Measurements from ENCODE around the gene TBC1D9.
"Not testable (repeated sequence)": the region's sequence is repeated elsewhere in the genome, so short reads cannot be mapped to it uniquely, and the experiment has no call there.

TBC1D9 gene

DNA sequence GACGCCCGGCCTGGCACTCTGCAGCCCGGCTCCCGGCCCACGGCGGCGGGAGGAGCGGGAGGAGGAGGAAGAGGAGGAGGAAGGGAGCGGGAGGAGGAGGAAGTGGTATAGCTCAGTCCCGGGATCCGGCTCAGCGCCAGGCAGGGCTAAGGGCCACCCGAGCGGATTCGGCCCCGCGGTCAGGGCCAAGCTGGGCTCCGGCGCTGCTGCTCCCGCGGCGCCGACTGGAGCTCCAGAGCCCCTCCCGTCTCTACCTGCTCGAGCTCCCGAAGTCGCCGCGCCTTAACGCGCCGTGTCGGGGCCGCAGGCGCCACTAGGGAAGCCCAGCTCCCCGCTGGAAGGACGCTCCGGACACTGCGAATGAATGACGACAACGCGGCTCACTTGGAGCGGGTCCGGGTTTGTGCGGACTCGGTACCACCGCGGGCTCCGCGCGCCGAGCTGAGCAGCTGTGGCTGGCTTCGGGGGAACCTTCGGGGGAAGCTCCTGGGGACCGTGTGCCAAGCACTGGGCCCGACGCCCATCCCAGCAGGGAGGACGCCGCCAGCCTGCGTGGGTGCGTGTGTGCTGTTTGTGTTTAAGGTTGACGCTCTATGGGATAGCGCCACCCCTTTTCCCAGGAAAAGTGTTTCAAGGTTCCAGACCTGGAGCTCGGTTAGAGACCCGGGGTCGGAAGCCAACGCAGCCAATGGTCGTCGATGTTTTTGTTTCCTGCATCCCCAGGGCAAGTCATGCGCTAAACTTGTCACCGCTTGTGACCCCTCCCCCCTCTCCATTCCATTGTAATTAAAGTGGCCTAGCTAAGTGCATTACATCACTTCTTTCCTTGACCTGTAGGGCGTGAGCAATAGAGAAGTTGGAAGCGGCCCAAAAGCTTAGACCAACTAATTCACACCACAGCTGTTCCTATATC is at the start of gene TBC1D9:
Gene TBC1D9 (minus strand): TSS at position 67 of the 913 bp plus-strand sequence. CDS start 340 bp downstream, outside the sequence.
- peak; percentile 31 for DNase-seq

DNA sequence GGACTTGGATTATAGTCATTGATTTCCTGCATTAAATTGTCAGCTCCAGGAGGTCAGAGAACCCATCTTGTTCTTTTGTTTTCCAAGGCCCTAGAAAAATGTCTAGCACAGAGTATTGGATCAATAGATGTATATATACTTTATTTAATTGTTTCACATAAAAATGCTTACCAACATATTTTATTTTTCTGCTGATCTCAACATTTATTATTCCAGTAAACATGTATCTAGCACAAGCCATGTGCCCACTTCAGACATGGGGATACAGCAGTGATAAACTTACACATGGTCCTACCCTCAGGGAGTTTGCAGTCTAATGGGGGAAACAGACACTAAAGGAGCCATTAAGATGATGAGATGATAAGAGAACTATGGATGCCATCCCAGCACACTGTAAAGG is 49.1 kb upstream of the TBC1D9 start:
- DNase-seq = no peak

DNA sequence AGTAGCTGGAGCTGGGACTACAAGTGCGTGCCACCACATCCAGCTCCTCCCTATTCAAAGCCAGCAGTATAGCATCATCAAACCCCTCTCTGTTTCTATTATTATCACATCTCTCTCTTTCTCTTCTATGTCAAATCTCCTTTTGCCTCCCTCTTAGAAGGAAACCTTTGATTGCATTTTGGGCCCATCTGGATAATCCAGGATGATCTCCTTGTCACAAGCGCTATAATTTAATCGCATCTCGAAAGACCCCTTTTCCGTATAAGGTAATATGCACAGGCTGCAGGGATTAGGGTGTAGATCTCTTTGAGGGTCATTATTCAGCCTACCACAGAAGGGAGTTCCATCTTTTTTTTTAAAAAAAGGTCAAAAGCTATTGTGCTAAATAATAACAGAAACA is 46.4 kb upstream of the TBC1D9 start:
- DNase-seq = no peak

DNA sequence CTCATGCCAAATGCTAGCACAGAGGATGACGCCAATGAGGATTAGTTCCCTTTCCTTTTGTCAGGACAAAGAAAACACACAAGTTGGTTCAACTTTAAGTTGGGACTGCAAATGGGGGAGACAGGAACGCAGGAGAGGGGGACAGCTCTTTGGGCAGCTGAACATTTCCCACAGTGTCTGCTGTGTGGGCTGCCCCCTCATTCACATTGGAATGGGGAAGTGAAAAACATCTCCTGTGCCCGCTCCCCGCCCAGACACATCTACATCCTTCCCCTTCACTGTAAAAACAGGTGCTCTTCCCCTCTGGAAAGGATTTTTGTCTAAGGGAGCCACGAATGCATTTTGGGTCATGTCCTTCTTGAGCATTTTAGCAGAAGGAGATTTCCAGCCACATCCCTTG is 44.5 kb upstream of the TBC1D9 start:
- no peak for DNase-seq

DNA sequence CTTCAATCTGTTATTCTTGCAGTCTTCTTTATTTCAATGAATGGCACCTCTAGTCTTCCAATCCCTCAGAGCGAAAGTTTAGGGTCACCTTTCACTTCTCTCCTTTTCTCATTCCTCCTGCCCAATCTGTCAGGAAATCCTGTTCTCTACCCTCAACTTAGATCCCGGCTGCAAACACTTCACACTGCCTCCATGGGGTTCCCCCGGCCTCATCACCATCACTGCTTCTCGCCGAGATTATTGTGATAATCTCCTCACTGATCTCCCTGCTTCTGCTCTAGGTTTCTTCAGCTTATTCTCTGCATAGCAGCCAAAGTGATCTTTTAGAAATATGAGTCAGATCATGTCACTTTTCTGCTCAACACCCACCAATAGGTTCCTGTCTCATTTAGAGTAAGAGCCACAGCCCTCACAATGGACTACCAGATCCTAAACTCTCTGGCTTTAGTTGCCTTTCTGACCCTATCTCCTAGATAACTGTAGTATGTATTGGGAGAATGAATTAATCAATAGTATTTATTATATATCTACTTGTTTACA is 43.6 kb upstream of the TBC1D9 start:
- DNase-seq = no peak

DNA sequence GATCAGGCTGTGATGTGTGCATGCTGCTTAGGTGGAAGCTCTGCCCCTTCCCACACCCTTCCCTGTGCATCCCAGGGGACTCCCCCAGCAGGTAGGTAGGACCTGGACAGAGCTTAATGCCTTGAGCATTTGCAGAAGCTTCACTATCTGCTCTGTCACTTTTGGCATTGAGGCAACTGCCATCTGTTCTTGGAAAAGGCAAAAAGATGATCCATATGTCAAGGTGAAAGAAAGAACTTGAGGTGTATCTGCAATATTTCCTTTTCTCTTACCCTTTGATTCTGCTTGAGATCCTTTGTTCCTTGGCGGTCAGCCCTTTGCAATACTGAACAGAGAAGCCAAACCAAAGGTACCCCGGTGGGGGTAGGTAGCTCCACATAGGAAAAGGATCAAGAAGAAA is 37.1 kb upstream of the TBC1D9 start:
- no peak for DNase-seq

DNA sequence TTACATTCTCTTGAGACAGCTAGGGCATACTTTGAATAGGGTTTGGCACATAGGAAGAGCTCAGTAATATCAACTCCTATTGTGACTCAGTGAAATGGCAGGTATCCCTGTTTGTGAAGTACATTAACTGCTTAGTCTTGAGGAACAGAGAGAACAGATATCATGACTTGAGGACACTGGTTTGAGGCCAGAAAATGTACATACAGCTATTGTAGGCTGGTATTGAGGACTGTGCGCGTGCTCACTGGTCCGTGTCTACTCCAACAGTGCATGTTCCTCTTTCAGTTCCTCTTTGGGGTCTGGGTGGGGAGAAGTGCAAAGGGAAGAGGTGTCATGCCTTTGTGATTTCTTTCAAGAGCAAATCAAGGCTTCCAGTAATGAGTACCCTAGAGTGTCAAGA is 34.6 kb upstream of the TBC1D9 start:
- DNase-seq = peak; percentile 20

DNA sequence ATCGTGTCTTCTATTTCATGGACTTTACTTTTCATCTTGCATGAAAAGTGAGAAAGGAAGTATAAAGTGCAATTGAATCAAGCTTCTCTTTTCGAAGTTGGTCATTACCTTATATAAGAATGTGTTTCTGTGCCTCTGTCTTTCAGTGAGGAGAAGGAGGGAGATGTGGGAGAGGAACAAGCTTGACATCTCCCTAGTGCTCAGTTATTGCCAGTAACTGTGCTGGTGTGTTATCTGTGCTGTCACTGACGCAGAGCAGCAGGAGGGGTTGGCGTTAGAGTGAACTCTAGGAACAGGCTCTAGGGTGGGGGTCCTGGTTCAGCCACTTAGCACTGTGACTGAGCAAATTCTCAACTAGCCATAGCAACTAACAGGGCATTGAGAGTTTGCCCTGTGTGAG is 34.0 kb upstream of the TBC1D9 start:
- DNase-seq = no peak

DNA sequence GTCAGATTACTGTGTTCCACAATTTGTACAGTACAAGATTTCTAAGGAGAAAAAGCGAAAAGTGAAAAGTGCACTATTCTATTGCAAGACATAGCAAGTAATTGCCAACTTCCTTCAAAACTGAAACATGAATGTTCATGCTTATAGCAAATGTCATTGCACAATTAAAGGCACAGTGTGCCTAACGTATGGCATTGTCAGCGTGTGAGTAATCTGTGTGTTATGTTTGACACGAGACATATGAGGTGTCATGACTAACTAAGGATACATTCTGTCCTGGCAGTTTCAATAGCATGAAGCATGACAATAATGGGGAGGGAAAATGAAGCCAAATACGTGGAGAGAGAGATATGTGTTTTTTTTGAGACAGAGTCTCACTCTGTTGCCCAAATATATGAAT is 33.6 kb upstream of the TBC1D9 start:
- DNase-seq = no peak

DNA sequence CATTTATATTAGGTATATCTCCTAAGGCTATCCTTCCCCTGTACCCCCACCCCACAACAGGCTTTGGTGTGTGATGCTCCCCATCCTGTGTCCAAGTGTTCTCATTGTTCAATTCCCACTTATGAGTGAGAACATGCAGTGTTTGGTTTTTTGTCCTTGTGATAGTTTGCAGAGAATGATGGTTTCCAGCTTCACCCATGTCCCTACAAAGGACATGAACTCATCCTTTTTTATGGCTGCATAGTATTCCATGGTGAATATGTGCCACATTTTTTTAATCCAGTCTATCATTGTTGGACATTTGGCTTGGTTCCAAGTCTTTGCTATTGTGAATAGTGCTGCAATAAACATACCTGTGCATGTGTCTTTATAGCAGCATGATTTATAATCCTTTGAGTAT is 26.6 kb upstream of the TBC1D9 start:
- DNase-seq = not testable (repeated sequence)

DNA sequence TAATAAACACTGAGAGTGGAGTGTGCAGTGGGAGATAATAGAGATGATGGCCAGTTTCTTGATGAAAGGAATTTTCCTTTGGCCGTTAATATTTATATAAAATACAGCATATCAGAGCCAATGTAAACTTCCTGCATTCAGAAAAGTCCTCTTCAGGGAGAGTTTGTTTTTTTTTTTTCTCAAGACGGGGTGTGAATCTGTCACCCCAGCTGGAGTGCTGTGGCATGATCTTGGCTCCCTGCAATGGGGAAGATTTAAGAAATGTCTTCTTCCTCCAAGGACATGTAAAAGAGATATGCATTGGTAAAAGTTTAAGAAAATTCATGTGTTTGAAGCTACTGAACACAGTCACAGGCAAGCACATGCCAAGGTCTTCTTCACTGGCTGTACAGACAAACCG is 25.4 kb upstream of the TBC1D9 start:
- no peak for DNase-seq

DNA sequence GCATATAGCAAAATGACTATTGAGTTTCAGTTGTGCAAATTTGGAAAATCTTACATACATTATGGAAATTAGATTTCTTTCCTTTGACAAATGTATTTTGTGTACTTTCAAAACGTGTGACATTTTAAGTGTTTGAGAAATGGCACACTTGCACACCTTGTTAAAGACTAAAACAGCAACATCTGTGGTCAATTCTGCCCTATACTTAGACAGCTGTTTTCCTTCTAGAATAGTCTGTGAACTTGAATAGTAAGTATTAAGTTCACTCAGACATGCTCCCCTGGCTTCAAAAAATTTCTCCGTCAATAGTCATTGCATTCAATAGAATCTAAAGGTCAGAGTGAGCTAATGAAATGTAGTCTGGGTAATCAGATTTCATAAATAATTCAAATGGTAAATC is 21.7 kb upstream of the TBC1D9 start:
- no peak for DNase-seq

DNA sequence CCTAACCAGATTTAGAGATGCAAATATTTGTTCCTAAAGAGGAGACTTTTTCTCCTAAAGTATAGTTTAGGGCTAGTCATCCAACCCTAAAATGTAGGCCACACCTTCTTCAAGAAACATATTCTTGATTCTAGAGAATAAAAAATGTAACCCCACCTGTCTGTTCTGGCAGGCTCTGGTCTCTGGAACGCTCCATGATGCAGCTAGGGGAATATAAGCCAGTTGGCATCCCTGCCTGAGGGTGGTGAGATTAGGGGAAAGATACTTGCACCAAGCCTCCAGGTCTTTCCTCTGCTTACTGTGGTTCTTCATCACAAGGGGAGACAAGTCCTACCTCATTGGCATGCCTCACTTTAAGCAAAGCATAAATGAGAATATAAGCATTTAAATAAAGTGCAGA is 21.2 kb upstream of the TBC1D9 start:
- DNase-seq = no peak

DNA sequence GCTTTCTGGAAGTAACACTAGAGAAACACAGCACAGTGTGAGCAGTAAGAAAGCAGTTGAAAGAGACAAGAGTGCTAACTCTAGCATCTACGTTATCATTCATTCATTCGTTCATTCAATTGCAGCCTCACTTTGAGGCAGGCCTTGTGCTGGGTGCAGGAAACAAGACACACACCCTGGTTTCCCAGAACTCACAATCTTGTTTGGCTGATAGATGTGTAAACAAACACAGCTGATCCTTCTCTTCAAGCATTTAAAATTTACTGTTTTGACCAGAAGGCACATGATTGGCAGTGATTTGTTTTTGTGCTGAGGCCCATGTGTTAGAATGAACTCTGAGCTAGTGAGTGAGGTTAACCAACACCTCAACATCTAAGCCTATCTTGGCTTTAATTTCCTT is 20.4 kb upstream of the TBC1D9 start:
- no peak for DNase-seq

DNA sequence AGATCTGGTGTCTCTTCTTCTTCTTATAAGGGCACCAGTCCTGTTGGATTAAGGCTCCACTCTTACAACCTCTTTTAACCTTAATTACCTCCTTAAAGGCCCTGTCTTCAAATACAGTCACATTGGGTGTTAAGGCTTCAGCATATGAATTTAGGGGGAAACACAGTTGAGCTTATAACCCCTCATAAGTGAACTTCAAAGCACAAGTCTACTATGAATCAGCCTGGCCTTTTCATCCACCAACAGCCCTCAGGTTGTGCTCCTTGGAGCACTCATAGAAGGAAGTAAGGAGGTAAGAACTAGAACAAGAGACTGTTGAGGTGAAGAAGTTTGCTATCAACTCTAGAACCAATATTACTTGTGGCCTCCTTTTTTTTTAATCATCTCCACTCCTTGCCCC is 18.8 kb upstream of the TBC1D9 start:
- DNase-seq = no peak

DNA sequence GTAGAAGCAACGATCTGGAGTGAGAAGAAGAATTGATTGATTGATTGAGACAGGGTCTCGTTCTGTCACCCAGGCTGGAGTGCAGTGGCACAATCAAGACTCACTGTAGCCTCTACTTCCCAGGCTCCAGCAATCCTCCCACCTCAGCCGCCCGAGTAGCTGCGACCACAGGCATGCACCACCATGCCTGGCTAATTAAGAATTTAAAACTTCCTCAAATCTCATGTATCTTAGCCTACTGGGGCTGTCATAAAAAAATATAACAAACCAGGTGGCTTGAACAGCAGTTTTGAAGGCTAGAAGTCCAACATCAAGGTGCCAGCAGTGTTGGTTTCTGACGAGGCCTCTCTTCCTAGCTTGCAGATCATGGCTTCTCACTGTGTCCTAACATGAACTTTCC is 18.3 kb upstream of the TBC1D9 start:
- no peak for DNase-seq

DNA sequence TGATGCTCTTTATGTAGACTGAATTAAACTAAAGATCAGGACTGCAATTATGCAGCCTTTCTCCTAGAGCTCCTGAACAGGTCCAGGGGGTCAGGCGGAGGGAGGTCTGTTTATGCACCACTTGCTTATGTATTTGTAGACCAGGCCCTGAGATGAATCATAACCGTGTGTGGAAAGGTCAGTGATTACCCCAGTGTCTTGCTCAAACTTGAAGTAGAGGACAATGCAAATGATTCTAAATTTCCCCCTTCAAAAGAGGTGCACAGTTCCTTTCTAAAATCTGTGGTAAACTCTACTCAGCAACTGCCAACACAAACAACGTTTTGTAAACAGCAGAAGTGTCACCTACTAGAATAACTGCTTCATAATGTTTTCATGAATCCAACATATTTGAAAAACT is 13.0 kb upstream of the TBC1D9 start:
- DNase-seq = no peak

DNA sequence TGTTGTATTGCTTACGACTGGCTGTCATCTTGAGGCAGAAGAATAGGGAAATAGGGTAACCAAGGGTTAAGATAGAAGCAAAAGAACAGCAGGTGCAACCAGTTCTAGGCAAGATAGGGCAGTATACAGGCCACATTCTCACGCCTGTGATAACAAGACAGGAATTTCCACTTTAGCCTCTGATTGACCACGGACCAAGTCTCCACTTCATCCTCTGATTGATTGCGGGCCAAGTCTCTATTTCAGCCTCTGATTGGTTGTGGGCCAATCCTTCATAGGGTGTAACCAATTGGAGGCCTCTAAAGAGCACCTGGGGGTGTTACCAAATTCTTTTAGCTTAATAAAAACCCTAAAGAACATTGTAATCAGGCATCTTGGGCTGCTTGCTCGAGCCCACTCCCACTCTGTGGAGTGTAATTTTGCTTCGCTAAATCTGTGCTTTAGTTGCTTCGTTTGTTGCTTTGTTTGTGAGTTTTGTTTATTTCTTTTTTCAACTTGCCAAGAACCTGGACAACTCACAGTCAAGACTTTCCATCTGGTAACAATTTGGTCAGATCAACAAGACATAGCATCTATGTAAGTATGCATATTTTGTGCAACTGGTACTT is 8.7 kb upstream of the TBC1D9 start:
- DNase-seq = no peak

DNA sequence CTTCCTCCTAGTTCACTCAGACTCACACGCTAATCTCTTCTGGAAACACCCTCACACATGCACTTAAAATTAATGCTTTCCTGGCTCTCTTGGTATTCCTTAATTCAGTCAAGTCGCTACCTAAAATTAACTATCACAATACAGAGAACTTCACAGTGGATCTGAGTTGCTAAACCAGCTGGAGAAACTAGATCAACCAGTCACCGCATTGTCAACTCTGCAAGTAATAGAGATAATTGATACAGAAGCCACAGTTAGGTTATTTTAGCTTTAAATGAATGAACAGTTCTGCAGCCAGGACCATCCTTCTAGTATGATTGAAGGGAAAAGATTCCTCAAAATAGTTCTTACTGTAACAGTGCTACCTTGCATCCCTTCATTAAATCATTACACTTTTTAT is 6.0 kb upstream of the TBC1D9 start:
- DNase-seq = no peak

DNA sequence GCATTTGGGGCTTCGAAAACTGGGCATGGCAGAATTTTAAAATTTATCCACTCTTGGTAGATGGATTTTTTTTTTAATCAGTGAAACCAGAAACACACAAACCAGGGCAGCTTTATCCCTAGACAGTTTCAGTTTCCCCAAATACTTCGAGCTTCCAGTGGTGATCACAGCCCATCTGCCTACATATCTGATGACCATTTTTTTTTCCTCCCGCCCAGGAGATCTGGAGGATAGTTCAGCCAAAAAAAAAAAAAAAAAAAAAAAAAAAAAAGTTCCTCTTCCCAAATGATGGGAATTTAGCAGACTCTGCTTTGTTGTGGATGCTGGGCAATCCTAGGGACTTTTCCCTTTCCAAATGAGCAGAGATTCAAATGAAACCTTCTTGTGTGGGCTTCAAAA is 1.0 kb upstream of the TBC1D9 start:
- DNase-seq = no peak

DNA sequence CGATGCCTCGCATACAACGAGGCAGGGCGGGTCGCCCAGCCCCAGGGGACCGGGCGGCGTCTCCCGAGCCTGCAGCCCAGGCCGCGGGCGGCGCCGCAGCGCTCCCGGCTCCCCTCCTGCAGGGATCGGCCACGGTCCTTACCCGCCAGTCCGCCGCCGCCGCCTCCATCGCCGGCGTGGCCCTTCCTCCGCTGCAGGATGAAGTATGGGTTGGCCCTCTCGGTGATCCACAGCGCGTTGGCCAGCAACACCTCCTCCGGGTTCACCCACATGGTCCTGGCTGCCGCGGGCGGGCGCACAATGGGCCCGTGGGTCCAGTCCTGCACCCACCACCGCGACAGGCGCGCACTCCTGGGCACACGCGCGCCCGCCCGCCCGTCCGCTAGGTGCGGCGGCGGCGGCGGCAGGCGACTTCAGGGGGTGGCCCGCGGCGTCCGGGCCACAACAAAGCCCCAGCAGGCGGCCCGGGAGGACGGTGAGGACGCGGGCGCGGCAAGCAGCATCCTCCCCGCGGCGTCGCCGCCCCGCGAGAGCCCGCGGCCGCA is 339 bp downstream of the TBC1D9 start:
- no peak for DNase-seq

DNA sequence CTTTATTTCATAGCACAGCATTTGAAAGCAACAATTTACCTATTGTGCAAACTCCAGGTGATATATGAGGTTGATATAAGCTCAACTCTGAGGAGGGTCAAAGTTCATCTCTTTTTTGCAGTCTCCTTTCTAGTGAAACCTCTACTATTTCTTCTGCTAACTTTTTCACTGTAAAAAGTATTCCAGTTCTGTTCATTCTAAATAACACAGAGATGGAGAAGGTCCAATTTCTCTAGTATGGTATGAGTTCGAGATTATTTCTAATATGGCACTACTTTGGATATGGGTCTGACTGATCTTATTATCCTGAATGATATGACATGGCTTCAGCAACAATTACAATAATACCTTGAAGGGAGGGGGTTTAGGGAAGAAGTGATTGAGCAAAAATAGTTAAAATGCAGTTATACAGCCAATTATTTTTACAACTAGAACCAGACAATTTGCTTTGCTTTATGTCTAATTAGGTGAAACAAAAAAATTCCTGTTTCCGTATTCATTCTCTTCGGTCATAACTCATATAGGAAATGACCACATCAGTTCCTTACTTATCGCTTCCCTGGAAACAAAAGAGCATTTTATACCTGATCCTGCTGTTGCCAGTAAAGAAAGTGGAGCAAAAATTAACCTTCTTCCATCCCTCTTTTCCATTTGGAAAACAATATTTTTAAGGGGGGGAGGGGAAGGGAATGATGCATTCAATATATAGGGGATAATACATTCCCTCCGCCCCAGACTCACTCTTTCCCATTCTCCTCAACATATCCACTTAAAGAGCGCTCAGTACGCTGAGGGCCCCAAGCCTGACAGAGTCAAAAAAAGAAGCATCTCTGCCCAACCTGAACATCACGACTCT is 1.0 kb downstream of the TBC1D9 start:
- DNase-seq = no peak

DNA sequence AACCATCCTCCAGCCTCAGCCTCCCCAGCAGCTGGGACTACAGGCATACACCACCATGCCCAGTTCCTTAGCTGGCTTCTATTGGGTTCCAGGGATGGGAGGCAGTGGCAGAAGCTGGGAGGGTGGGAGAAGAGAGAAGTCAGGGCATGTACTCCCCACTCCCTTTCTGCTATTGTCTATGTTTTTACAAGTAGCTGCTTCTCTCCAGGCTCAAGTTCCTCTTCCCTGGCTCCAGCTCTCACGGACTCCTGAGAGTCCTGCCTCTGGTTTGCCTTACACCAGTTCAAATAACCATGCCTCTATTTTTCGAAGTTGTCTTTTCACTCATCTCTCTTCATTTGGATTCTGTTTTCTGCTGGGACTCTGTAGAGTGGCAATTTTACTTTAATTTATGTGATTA is 2.9 kb downstream of the TBC1D9 start:
- DNase-seq = no peak

Measured in CD4-positive, alpha-beta T cell treated with Interleukin-17A for 1 hour (primary cell).